Spleen (tissue), 7 donors: ENCODE measurements around the gene RXRB.

Experiments used
- POLR2A ChIP-seq, 3 donors: fragments of 450-650 bp; IDR thresholded peaks; one replicate each; pipeline ENCODE4 v1.5.1; 2017; ENCODE audit warnings: antibody characterized with exemption in 3 of 3, mild to moderate bottlenecking in 1 of 3
- POLR2AphosphoS5 ChIP-seq, 3 donors: sonication (generic); formaldehyde crosslinking; IDR thresholded peaks; one replicate each; pipeline ENCODE4 v1.5.1; 2017; ENCODE audit warnings: antibody characterized with exemption in 3 of 3
- TF ChIP-seq, protein P1 (sequence below), 11 experiments: fragments of 200-600 bp in 7 of 11; fragments of 450-650 bp in 4 of 11; sonication (generic) in 4 of 11; IDR thresholded peaks in 8 of 11; conservative IDR thresholded peaks in 3 of 11; 1 replicate in 7 of 11; 2 replicates in 4 of 11; pipeline versions ENCODE4 v1.4.0 to v1.8.0; 2016 to 2021; ENCODE audit warnings: antibody characterized with exemption in 11 of 11, inconsistent platforms in 4 of 11, mild to moderate bottlenecking in 1 of 11
- donor health status: DM: no; HTN: no; CAD: no; lungs with moderate emphysema.
- donor health status: DM: no; HTN: no; CAD: no.
- donor health status: DM: no; HTN: no; CAD: no.

GRCh38 chr6:33209856-33210255 lies 9.4 kb upstream of the RXRB start:
- TF ChIP-seq, protein P1, sequence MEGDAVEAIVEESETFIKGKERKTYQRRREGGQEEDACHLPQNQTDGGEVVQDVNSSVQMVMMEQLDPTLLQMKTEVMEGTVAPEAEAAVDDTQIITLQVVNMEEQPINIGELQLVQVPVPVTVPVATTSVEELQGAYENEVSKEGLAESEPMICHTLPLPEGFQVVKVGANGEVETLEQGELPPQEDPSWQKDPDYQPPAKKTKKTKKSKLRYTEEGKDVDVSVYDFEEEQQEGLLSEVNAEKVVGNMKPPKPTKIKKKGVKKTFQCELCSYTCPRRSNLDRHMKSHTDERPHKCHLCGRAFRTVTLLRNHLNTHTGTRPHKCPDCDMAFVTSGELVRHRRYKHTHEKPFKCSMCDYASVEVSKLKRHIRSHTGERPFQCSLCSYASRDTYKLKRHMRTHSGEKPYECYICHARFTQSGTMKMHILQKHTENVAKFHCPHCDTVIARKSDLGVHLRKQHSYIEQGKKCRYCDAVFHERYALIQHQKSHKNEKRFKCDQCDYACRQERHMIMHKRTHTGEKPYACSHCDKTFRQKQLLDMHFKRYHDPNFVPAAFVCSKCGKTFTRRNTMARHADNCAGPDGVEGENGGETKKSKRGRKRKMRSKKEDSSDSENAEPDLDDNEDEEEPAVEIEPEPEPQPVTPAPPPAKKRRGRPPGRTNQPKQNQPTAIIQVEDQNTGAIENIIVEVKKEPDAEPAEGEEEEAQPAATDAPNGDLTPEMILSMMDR (IDR thresholded peaks at IDR 0.05 in 8 of 11, conservative IDR thresholded peaks at IDR 0.05 in 3 of 11): no peak
- TF ChIP-seq POLR2A (IDR thresholded peaks at IDR 0.05) (no peak), POLR2AphosphoS5 (IDR thresholded peaks at IDR 0.05) (no peak)
